HepG2 (cell line): ENCODE data around the gene RPS6KL1. TPM values are rescaled to one million over a fixed set of nuclear protein-coding genes. Genes with fewer than 3 reads are reported as not detected.

Source experiments
- ADNP ChIP-seq: sonication (generic); formaldehyde crosslinking; IDR thresholded peaks from 2 replicates; pipeline ENCODE4 v1.4.0; 2020; ENCODE audit warnings: missing genetic modification reagents
- ARNTL ChIP-seq: sonication (generic); formaldehyde crosslinking; IDR thresholded peaks from 2 replicates; pipeline ENCODE4 v1.4.0; 2020; ENCODE audit warnings: mild to moderate bottlenecking, missing genetic modification reagents
- EED ChIP-seq: sonication (generic); formaldehyde crosslinking; IDR thresholded peaks from 2 replicates; pipeline ENCODE4 v1.5.0; 2020; ENCODE audit warnings: mild to moderate bottlenecking, missing genetic modification reagents
- ELF1 ChIP-seq: sonication (generic); formaldehyde crosslinking; IDR thresholded peaks from 2 replicates; pipeline ENCODE4 v1.4.0; 2020; ENCODE audit warnings: missing genetic modification reagents
- HOXD1 ChIP-seq: sonication (generic); formaldehyde crosslinking; IDR thresholded peaks from 2 replicates; pipeline ENCODE4 v1.5.0; 2020; ENCODE audit warnings: missing genetic modification reagents
- KDM4B ChIP-seq: sonication (generic); formaldehyde crosslinking; IDR thresholded peaks from 2 replicates; pipeline ENCODE4 v1.4.0; 2020; ENCODE audit warnings: missing genetic modification reagents
- MATR3 ChIP-seq: sonication (generic); formaldehyde crosslinking; IDR thresholded peaks from 2 replicates; pipeline ENCODE4 v1.4.0; 2020; ENCODE audit warnings: missing genetic modification reagents
- MIXL1 ChIP-seq: IDR thresholded peaks from 2 replicates; pipeline ENCODE4 v1.6.1; 2016
- MXI1 ChIP-seq: IDR thresholded peaks from 3 replicates; pipeline ENCODE4 v1.6.1; 2012; ENCODE audit warnings: low read depth, low read length, inconsistent platforms, borderline replicate concordance
- NCOA1 ChIP-seq: sonication (generic); formaldehyde crosslinking; IDR thresholded peaks from 2 replicates; pipeline ENCODE4 v1.9.0; 2021; ENCODE audit warnings: missing genetic modification reagents
- PAX8 ChIP-seq: sonication (generic); formaldehyde crosslinking; IDR thresholded peaks from 2 replicates; pipeline ENCODE4 v1.8.0; 2022; ENCODE audit warnings: mild to moderate bottlenecking, missing genetic modification reagents, borderline replicate concordance
- PLRG1 ChIP-seq: fragments of 450-650 bp; conservative IDR thresholded peaks from 2 replicates; pipeline ENCODE4 v1.6.1; 2016
- POLR2AphosphoS5 ChIP-seq: IDR thresholded peaks from 2 replicates; pipeline ENCODE4 v1.6.1; 2012; ENCODE audit warnings: low read depth, low read length
- RFX3 ChIP-seq: IDR thresholded peaks from 2 replicates; pipeline ENCODE4 v1.6.1; 2016; ENCODE audit warnings: missing biosample characterization, missing genetic modification reagents
- SP4 ChIP-seq: sonication (generic); formaldehyde crosslinking; IDR thresholded peaks from 2 replicates; pipeline ENCODE4 v1.8.1; 2023; ENCODE audit warnings: mild to moderate bottlenecking, missing genetic modification reagents
- U2AF1 ChIP-seq: fragments of 200-400 bp; formaldehyde crosslinking; optimal IDR thresholded peaks from 2 replicates; pipeline ENCODE3; 2017; ENCODE audit warnings: mild to moderate bottlenecking, low read depth, low read length
- XBP1 ChIP-seq: sonication (generic); formaldehyde crosslinking; IDR thresholded peaks from 2 replicates; pipeline ENCODE4 v1.5.0; 2020; ENCODE audit warnings: missing genetic modification reagents
- ZBTB1 ChIP-seq: sonication (generic); formaldehyde crosslinking; IDR thresholded peaks from 2 replicates; pipeline ENCODE4 v1.4.0; 2020; ENCODE audit warnings: missing genetic modification reagents, borderline replicate concordance
- ZBTB7B ChIP-seq: sonication (generic); formaldehyde crosslinking; IDR thresholded peaks from 2 replicates; pipeline ENCODE4 v1.4.0; 2020; ENCODE audit warnings: missing genetic modification reagents
- ZFYVE20 ChIP-seq: sonication (generic); formaldehyde crosslinking; IDR thresholded peaks from 2 replicates; pipeline ENCODE4 v1.8.0; 2023; ENCODE audit warnings: low read depth, mild to moderate bottlenecking, moderate library complexity, missing genetic modification reagents, borderline replicate concordance
- ZKSCAN1 ChIP-seq: fragments of 150-350 bp; IDR thresholded peaks from 2 replicates; pipeline ENCODE4 v1.6.1; 2014; ENCODE audit warnings: low read length
- ZKSCAN8 ChIP-seq: IDR thresholded peaks from 2 replicates; pipeline ENCODE4 v1.6.1; 2016; ENCODE audit warnings: borderline replicate concordance, missing genetic modification reagents, missing compliant biosample characterization
- ZNF232 ChIP-seq: sonication (generic); formaldehyde crosslinking; IDR thresholded peaks from 2 replicates; pipeline ENCODE4 v1.4.0; 2020; ENCODE audit warnings: missing genetic modification reagents, borderline replicate concordance
- ZNF460 ChIP-seq: sonication (generic); formaldehyde crosslinking; IDR thresholded peaks from 2 replicates; pipeline ENCODE4 v1.5.1; 2020; ENCODE audit warnings: missing genetic modification reagents, mild to moderate bottlenecking, borderline replicate concordance
- ZNF780A ChIP-seq: sonication (generic); formaldehyde crosslinking; IDR thresholded peaks from 2 replicates; pipeline ENCODE4 v1.8.0; 2022; ENCODE audit warnings: mild to moderate bottlenecking, missing genetic modification reagents, moderate library complexity
- polyA plus RNA-seq, 8 experiments: library from polyadenylated mRNA; depleted of rRNA in 3 of 8; stranded (reverse) in 7 of 8; unstranded in 1 of 8; fragments of >200 nt; fragmentation: Illumina TruSeq in 4 of 8; extraction: Trizol in 4 of 8; gene quantifications; 2 replicates each; pipeline versions ENCODE4 v1.2.1 to v1.2.3, GENCODE V29; 2011 to 2016; ENCODE audit warnings: low read depth in 4 of 8, missing spikeins in 1 of 8, mixed read lengths in 1 of 8; ENCODE audit not compliant: insufficient read depth in 1 of 8
- total RNA-seq, 5 experiments: library from RNA; depleted of rRNA; stranded (reverse); fragments of >200 nt; fragmentation: Illumina TruSeq; extraction: Trizol; gene quantifications; 2 replicates each; pipeline ENCODE4 v1.2.3, GENCODE V29; 2016; ENCODE audit warnings: low read depth in 1 of 5
- TF ChIP-seq, protein P1 (sequence below): sonication (generic); formaldehyde crosslinking; IDR thresholded peaks from 2 replicates; pipeline ENCODE4 v1.4.0; 2020; ENCODE audit warnings: mild to moderate bottlenecking, low read depth, missing genetic modification reagents
- TF ChIP-seq, protein P2 (sequence below): sonication (generic); formaldehyde crosslinking; IDR thresholded peaks from 2 replicates; pipeline ENCODE4 v1.5.0; 2020; ENCODE audit warnings: missing genetic modification reagents, mild to moderate bottlenecking, borderline replicate concordance
- TF ChIP-seq, protein P3 (sequence below): sonication (generic); formaldehyde crosslinking; IDR thresholded peaks from 2 replicates; pipeline ENCODE4 v1.4.0; 2020; ENCODE audit warnings: missing genetic modification reagents, borderline replicate concordance
- TF ChIP-seq, protein P4 (sequence below): sonication (generic); formaldehyde crosslinking; IDR thresholded peaks from 2 replicates; pipeline ENCODE4 v1.8.1; 2023; ENCODE audit warnings: mild to moderate bottlenecking, missing genetic modification reagents

RPS6KL1 gene
- total and polyA plus RNA-seq, 2 of the 13 experiments (the other 11 are each of a cell fraction or from before 2014, with no cell fraction given): 6.5 to 11.5 TPM

DNA sequence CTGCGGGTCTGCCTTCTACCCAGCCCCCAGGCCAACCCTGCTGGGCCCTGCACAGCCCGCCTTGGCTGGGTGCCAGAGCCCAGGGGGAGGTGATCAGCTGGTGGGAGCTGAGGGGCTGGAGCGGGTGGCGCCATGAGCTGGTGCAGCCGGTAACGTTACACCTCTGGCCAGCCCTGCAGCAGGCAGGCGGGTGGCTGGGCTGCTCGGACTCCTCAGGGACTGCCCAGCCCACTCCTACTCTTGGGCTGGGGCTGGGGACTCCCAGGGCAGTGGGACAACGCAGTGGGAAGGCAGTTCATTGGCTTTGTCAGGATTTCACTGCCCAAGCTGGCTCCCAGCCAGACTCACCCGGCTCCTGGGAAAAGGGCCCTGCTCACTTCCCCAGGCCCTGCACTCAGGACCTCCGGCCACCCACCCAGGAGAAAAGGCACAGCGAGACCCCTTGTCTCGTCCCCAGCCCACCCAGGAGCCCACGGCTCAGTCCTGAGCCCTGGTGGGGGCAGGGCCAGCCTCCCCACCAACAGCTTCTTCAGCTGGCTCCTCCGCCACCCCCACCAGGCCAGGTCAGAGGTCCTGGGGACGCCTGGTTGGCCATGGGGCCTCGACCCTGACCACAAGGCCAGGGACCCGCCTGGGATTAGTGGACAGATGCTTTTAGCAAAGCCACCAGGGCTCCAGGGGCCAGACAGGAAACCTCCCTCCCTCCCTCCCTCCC is 31.3 kb upstream of the RPS6KL1 start (continued):
- TF ChIP-seq, protein P1, sequence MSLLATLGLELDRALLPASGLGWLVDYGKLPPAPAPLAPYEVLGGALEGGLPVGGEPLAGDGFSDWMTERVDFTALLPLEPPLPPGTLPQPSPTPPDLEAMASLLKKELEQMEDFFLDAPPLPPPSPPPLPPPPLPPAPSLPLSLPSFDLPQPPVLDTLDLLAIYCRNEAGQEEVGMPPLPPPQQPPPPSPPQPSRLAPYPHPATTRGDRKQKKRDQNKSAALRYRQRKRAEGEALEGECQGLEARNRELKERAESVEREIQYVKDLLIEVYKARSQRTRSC (CRISPR knock-in tag): no peak
- no peak; the same call in 1 of the 2 replicates for TF ChIP-seq EED (CRISPR knock-in tag)
- TF ChIP-seq ZNF460 (CRISPR knock-in tag): no peak
- TF ChIP-seq SP4: 0 out of 2 replicates have a peak, but pooled peaks have one; percentile 19
- no peak for TF ChIP-seq ELF1 (CRISPR knock-in tag)
- TF ChIP-seq HOXD1 (CRISPR knock-in tag): no peak
- TF ChIP-seq PLRG1: no peak
- TF ChIP-seq KDM4B (CRISPR knock-in tag): no peak
- no peak for TF ChIP-seq ZFYVE20 (CRISPR knock-in tag)
- TF ChIP-seq PAX8 (CRISPR knock-in tag): no peak
- no peak for TF ChIP-seq ZNF232 (CRISPR knock-in tag)
- TF ChIP-seq ZKSCAN8 (CRISPR knock-in tag): 0 out of 2 replicates have a peak, but pooled peaks have one; percentile 29
- no peak for TF ChIP-seq ADNP (CRISPR knock-in tag)
- no peak for TF ChIP-seq U2AF1
- TF ChIP-seq, protein P2, sequence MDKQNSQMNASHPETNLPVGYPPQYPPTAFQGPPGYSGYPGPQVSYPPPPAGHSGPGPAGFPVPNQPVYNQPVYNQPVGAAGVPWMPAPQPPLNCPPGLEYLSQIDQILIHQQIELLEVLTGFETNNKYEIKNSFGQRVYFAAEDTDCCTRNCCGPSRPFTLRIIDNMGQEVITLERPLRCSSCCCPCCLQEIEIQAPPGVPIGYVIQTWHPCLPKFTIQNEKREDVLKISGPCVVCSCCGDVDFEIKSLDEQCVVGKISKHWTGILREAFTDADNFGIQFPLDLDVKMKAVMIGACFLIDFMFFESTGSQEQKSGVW (CRISPR knock-in tag): no peak
- TF ChIP-seq RFX3 (CRISPR knock-in tag): no peak
- TF ChIP-seq ZNF780A (CRISPR knock-in tag): no peak
- TF ChIP-seq, protein P3, sequence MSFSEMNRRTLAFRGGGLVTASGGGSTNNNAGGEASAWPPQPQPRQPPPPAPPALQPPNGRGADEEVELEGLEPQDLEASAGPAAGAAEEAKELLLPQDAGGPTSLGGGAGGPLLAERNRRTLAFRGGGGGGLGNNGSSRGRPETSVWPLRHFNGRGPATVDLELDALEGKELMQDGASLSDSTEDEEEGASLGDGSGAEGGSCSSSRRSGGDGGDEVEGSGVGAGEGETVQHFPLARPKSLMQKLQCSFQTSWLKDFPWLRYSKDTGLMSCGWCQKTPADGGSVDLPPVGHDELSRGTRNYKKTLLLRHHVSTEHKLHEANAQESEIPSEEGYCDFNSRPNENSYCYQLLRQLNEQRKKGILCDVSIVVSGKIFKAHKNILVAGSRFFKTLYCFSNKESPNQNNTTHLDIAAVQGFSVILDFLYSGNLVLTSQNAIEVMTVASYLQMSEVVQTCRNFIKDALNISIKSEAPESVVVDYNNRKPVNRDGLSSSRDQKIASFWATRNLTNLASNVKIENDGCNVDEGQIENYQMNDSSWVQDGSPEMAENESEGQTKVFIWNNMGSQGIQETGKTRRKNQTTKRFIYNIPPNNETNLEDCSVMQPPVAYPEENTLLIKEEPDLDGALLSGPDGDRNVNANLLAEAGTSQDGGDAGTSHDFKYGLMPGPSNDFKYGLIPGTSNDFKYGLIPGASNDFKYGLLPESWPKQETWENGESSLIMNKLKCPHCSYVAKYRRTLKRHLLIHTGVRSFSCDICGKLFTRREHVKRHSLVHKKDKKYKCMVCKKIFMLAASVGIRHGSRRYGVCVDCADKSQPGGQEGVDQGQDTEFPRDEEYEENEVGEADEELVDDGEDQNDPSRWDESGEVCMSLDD (CRISPR knock-in tag): 0 out of 2 replicates have a peak, but pooled peaks have one; percentile 14
- TF ChIP-seq MIXL1 (CRISPR knock-in tag): no peak
- TF ChIP-seq MATR3 (CRISPR knock-in tag): no peak
- no peak for TF ChIP-seq ZBTB1 (CRISPR knock-in tag)
- TF ChIP-seq ZKSCAN1: no peak
- TF ChIP-seq XBP1: no peak
- TF ChIP-seq POLR2AphosphoS5: no peak
- TF ChIP-seq NCOA1 (CRISPR knock-in tag): no peak
- TF ChIP-seq, protein P4, sequence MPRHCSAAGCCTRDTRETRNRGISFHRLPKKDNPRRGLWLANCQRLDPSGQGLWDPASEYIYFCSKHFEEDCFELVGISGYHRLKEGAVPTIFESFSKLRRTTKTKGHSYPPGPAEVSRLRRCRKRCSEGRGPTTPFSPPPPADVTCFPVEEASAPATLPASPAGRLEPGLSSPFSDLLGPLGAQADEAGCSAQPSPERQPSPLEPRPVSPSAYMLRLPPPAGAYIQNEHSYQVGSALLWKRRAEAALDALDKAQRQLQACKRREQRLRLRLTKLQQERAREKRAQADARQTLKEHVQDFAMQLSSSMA (CRISPR knock-in tag): no peak
- TF ChIP-seq ZBTB7B (CRISPR knock-in tag): peak; percentile 80; the same call in 1 of the 2 replicates
- TF ChIP-seq MXI1: peak; percentile 15; the same call in 1 of the 3 replicates
- TF ChIP-seq ARNTL (CRISPR knock-in tag): no peak
